A204.1 (cell line): ENCODE results near the gene KRT222.

Experiments used
- FAIRE-seq: peaks from 2 replicates; lab custom pipeline; 2012; peaks lifted over from hg19 to GRCh38; lab: Jason Lieb, UNC

Gene KRT222

DNA sequence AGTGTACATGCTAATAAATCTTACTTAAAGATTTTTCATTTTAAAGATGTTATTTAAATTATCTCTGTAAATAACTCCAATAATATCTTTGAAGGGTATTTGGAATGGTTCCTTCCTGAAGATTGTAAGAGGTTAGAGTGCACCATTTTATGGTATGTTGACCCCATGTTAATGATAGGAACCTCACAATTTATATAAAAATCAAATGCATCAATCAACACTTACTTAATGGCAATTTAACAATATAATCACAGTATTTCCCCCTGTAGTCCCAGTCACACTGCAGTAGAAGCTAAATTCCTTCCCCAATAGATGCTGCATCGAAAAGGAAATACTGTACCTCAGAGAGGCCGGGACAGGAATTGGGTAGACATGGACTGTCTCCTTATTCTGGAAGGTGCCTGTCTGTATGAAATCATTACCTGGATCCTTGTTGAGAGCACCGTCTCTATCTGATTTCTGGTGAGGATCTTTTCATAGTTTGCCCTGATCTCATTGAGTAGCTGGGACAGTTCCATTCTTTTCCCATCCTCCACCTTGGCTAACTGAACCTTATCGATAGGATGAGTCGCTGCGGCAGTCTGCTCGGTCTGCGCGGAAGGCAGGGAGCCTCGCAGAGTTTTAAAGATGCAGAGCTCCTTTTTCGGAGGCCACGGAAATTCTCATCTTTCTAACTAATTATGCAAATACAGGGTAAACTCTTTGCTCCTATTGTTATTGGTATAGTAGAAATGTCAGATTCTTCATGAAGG lies at the start of gene KRT222:
KRT222 (minus strand) TSS at position 596 of the 752 bp plus-strand sequence; CDS start at position 518, 78 bp downstream.
- no peak for FAIRE-seq

GRCh38 chr17:40714473-40714872 lies 49.5 kb upstream of the KRT222 start:
- no peak for FAIRE-seq

- FAIRE-seq, result no peak
Measured at GRCh38 chr17:40707745-40708144, 42.8 kb upstream of the KRT222 start.

GRCh38 chr17:40705584-40705983 lies 40.6 kb upstream of the KRT222 start:
- no peak for FAIRE-seq

DNA sequence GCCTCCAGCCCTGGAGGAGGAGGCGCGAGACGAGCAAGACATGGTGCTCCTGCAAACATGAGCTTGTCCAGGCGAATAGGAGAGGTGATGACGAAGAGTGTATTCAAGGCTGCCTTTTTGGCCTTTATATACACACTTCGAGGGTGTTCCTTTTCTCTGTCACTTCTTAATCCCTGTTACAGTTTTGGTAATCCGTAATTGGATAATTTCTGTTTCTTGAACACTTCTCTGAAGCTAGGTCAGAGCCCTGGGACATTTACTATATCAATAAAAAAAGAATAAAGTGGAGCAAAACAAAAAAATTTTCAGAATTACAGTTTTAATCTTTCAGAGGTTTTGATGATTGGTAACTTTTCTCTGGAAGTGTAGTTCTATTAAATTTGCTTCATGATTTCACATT lies 38.7 kb upstream of the KRT222 start, which contains the start of gene KRT24:
KRT24 (minus strand) TSS at position 101 of the 400 bp plus-strand sequence; CDS start at position 42, 59 bp downstream.
- FAIRE-seq, result no peak

GRCh38 chr17:40702271-40702670 lies 37.3 kb upstream of the KRT222 start:
- FAIRE-seq, result no peak

DNA sequence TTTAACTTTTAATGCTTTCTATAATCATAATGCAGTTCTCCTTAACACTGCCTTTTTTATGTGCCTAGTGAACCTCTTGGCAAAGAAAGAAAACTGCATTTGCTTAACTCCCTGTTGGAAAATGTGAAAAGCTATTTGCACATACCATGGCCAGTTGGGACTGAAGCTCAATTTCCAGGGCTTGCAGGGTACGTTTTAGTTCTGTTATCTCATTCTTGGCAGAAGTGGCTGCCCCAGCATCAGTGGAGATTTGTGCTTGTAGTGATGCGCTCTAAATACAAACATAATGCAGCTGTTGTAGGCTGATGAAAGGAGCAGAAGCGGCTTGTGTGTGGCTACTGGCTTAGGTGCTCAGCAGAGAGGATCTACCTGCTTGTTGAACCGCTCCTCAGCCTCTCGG lies 34.9 kb upstream of the KRT222 start:
- FAIRE-seq, result no peak

GRCh38 chr17:40699371-40699770 lies 34.4 kb upstream of the KRT222 start:
- FAIRE-seq, result no peak

- FAIRE-seq, result no peak
Measured at GRCh38 chr17:40697297-40697696, 32.3 kb upstream of the KRT222 start.

- FAIRE-seq, result no peak
Measured at GRCh38 chr17:40696651-40697072, 31.7 kb upstream of the KRT222 start.

DNA sequence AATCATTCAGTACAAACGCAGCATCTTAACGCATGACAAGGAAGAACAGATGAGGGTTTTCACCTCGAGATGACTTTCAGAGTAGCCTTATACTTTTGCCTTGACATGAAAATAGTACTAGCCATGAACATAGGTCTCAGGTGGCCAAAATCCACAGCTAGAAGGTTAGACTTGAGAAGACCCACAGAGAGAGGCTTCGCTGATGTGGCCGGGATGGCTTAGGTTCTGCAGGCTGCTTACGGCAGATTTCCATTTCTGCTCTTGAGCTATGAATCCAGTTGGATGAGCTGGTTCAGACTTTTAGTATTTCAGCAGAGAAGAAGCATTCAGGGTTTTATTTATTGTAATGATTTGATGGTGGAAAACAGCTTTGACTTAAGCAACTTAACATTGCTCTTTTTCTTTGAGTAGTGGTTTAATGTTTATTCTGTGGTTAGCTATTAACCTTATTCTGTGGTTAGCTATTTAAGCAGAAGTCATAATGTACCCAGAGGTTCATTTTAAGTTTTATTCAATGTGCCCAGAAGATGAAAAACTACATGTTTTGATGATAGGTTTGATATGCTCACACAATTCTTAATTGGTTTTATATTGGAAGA lies 31.0 kb upstream of the KRT222 start:
- no peak for FAIRE-seq

DNA sequence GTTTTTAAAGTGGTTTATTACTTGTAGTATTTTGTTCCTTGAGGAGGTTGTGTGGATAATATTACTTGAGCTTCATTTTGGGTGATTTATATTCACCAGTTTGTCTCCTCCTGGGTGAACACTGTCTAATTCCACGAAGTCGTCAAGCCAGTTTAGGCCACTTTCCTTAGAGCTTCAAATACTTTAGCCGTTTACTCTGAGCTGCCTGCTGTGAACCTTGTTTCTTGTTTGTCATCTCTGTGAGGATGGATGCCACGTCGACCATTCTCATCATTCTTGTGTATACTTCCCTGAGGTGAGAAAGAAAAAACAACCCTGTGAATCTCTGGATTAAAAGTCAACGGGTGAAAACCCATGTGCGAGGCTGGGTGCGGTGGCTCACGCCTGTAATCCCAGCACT lies 29.6 kb upstream of the KRT222 start:
- FAIRE-seq, result no peak

GRCh38 chr17:40687106-40687505 lies 22.1 kb upstream of the KRT222 start:
- no peak for FAIRE-seq

DNA sequence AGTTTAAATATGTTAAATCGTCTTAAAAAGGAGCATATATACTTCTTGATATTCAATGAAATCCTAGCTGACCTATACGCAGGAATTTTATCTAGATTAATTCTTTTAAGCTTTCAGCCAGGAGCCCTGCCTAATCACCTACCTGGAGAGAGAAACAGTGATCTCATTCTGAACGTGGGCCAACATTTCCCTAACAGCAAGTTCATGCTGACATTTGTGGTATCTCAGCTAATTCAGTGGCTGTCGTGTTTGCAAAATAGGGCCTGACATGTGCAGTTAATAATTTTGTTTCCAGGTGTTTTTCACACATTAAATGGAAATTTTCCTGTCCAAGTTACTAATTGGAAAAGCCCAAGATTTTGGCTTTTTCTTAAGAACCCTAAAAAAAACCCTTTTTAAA lies 21.2 kb upstream of the KRT222 start:
- FAIRE-seq, result no peak

GRCh38 chr17:40680998-40681397 lies 16.0 kb upstream of the KRT222 start:
- no peak for FAIRE-seq

DNA sequence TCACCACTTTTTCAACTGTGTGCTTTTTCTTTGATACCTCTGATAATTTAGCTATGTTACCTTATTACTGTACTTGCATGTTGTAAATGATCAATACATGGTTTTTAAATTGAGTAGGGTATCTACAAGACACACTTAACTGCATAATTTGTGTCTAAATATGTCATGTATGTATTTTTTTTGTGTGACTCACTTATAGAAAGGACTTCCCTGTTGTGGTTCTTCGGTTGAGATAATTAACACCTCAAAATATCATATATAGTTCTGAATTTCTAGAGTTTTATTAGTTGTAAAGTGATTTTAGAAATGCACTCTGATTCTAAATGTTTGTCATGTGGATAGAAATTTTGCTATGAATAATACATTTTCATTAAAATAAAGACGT lies 14.5 kb upstream of the KRT222 start:
- FAIRE-seq, result no peak

GRCh38 chr17:40678902-40679522 lies 14.0 kb upstream of the KRT222 start:
- no peak for FAIRE-seq

GRCh38 chr17:40675905-40676304 lies 10.9 kb upstream of the KRT222 start:
- no peak for FAIRE-seq

- no peak for FAIRE-seq
Measured at GRCh38 chr17:40672654-40673053, 7.7 kb upstream of the KRT222 start.

DNA sequence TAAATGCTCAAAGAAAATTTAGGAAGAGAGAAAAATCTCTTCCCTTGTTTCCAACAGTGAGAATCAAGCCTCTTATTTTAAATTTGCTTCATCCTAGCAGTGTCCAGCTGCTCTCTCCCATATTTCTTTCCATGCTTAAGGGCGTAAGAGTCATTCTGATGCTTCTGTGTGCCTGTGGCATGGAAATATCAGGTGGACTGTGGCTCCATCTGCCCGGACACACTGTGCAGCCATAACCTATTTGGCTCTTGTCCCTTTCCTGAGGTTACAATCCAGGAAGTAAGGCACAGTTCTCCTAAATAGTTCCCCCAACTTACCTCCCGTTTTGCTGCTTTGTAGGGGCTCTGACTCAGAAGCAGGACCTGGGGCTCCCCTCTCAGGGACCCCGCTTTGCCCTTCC lies 6.3 kb upstream of the KRT222 start:
- FAIRE-seq, result no peak

- no peak for FAIRE-seq
Measured at GRCh38 chr17:40666331-40666730, 1.4 kb upstream of the KRT222 start.

DNA sequence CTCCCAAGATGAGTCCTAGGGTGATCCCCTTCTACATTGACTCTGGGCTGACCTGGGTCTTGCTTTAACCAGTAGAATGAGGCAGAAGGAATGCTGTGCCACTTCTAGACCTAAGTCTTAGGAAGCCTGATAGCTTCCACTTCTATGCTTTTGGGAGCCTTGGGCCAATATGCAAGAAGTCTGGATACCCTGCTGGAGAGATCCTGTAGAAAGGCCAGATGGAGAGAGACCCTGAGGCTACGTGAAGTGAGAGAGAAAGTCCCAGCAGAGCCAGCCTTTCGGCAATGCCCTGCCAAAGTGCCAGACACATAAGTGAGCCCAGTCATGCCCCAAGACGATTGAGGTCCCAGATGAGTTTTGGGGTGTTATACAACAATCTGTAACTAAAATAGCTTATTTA lies 1.7 kb downstream of the KRT222 start:
- no peak for FAIRE-seq

GRCh38 chr17:40659911-40660310 lies 5.1 kb downstream of the KRT222 start:
- no peak for FAIRE-seq

- no peak for FAIRE-seq
Measured at GRCh38 chr17:40658396-40658795, 6.6 kb downstream of the KRT222 start.
